ENCODE measurements around the gene MYL11.
"Not testable (repeated sequence)": the region's sequence is repeated elsewhere in the genome, so short reads cannot be mapped to it uniquely, and the experiment has no call there.

- not testable (repeated sequence) for TF ChIP-seq SP1 (IDR thresholded peaks at IDR 0.05); TARDBP (IDR thresholded peaks at IDR 0.05); CTBP1 (IDR thresholded peaks at IDR 0.05; ENCODE audit: borderline replicate concordance); SUZ12 (IDR thresholded peaks at IDR 0.05); FOXA1 (IDR thresholded peaks at IDR 0.05); ELF4 (IDR thresholded peaks at IDR 0.05); PKNOX1 (IDR thresholded peaks at IDR 0.05); BHLHE40 (IDR thresholded peaks at IDR 0.05; ENCODE audit: borderline replicate concordance); ZNF384 (IDR thresholded peaks at IDR 0.05); NFRKB (IDR thresholded peaks at IDR 0.05); LEF1 (IDR thresholded peaks at IDR 0.05; ENCODE audit: borderline replicate concordance); FOXK2 (IDR thresholded peaks at IDR 0.05); ARNT (IDR thresholded peaks at IDR 0.05); L3MBTL2 (conservative IDR thresholded peaks at IDR 0.05)
These were observed 36.6 kb upstream of the MYL11 start for GRCh38 chr16:30337964-30338357.

All from HEK293T (cell line).